Renal cortex interstitium (tissue), 15 donors: Measurements from ENCODE around the gene MYT1. TPM values are rescaled to one million over a fixed set of nuclear protein-coding genes. Genes with fewer than 3 reads are reported as not detected.
"Not testable (repeated sequence)": the region's sequence is repeated elsewhere in the genome, so short reads cannot be mapped to it uniquely, and the experiment has no call there.

Source experiments
- DNase-seq, 11 donors: peaks; one replicate each; pipeline ENCODE4 v3.0.0-alpha.2; 2013; ENCODE audit warnings: low read depth in 9 of 11, low spot score in 4 of 11; ENCODE audit errors: extremely low read depth in 1 of 11
- long read RNA-seq, 16 experiments: transcript quantifications; one replicate each; lab custom pipeline, GENCODE V29; 2026
- polyA plus RNA-seq, 3 donors: library from polyadenylated mRNA; unstranded; fragments of 120-200 nt; gene quantifications; one replicate each; pipeline ENCODE4 v1.2.1, GENCODE V29; 2013; ENCODE audit not compliant: insufficient read length in 3 of 3

The MYT1 gene
- polyA plus RNA-seq, result under 1 TPM; 0.42 to 0.68 (median 0.55) TPM
- long read RNA-seq, donor 1, result 0 reads
- long read RNA-seq, donor 2, result 0 reads
- long read RNA-seq, donor 3, result 0 reads
- long read RNA-seq, donor 4, result 0 reads
- long read RNA-seq, donor 5, result 0 reads
- long read RNA-seq, donor 6, result 0 reads
- long read RNA-seq, donor 7, result 0 reads
- long read RNA-seq, donor 8, result 0 reads
- long read RNA-seq, donor 9, result 0 reads
- long read RNA-seq, donor 10, result 0 reads
- long read RNA-seq, donor 11, result 0 reads
- long read RNA-seq, donor 12, result 0 reads
- long read RNA-seq, donor 13, result 0 reads
- long read RNA-seq, donor 14, result 0 reads
- long read RNA-seq, donor 15, result 0 reads
- long read RNA-seq, donor 16, result 0 reads

DNA sequence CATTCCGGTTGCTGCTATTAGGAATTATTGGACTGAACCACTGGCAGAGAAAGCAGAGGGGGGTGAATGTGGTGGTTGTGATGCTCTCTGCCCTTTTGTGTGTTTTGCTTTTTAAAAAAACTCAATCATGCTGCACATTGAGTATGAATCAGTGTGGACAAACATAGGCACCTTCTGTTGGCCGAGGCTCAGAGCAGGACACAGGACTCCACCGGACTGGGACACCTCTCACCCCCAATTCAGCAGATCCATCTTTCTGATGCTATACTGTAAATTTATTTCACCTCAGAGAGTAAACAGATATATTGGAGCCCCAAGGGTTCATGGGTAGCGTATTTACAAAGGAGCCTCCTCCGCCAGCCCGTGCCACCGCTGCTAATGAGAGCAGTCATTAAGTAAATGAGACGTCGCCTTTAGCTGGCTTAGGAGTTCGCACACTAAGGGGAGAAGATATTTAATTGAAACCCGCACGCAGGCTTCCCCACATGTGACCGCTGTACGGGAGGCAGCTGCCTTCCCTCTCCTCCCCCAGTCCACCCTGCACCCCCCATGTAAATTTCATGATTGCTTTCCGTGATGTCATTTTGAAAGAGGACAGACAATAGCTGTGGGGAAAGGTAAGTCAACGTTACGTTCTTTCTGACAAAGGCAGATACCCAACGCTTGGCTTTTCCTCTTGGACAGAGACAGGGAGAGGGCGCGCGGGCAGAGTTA, at the start of gene MYT1:
Gene MYT1, plus strand, starts transcription at position 330 of the 714 bp plus-strand sequence. CDS start 34,410 bp downstream, outside the sequence.
- no peak for DNase-seq

DNA sequence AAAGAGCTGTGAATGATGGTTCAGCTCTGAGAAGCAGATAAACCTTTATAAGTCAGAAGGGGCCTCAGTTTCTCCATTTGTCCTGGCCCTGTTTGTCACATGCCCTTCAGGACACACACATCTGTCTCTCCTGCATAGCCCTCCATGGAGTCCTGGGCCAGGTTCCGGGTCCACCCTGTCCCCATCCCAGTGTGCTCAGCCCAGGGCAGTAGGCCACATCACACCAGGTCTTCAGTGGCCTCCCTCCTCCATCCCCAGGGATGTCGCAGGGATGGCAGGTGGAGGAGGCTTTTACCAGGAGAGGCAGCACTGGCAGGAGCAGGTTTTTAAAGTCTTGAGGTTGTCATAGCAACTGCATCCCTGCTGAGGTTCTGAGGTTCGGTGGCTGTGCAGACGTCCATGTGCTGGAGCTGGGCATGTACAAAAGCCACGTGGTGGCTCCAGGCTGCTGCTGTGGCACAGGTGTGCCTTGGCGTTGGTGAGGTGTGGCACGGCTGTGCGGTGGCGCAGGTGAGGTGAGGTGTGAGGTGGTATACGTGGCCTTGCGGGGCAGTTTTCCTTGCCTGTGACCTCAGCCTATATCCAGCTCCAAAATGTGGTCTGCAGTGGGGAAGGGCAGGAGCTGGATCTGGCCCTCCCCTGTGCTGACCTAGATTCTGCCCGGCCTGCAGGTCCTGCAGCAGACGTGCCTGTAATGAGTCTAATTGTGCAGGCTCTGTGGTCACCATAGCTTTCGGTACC, 48.9 kb upstream of the MYT1 start:
- no peak for DNase-seq

DNA sequence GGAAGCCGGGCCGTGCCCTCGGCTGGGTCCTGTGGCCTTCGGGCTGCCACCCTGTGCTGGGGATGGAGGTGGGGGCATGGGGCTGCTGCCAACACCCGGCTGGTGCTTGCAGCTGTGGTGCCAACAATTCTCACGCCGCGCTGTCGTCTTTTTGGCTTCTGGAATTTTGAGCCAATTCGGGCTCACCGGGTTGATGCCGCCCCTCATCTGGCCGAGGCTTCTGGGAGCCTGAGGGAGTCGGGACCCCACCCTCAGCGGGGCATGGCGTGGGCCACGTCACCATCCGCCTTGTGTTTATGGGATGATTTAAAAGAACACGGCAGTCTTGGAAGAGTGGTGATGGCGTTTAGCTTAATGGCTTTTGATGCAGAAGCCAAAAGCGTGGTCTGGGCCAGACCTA, 48.2 kb upstream of the MYT1 start:
- no peak for DNase-seq

DNA sequence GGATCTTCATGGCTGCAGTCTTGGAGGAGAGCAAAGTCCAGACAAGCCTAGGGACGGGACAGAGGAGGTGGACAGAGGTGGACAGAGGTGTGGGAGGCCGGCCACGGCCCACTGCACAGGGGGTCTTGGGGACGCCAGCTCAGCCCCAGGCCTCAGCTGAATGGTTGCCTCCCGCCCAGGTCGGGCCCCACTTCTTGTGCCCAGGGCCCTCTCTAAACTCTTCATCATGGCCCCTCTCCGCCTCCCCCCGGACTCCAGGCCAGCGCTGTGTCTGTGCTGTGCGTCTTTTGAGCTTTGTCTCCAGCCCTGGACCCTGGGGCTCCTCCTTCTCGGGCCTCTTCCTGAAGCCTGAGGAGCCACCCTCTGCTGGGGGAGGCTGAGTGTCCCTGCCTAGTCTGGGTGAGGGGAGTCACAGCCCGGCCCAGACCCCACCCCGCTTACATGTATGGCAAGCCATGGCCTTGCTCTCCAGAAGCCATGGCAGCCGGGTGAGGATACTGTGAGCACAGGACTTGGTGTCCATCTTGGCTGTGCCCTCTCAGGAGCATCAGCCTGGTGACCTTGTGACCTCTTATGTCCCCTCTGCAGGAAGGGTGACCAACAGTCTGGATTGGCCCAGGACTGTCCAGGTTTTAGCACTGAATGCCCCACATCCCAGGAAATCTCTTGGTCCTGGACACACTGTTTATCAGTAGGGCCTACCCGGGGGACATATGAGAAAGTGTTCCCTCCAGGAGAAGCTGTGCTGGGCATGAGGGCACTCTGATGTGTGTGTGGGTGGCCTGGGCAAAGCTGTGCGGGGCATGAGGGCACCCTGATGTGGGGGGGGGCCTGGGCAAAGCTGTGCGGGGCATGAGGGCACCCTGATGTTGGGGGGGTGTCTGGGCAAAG, 47.5 kb upstream of the MYT1 start:
- no peak for DNase-seq

DNA sequence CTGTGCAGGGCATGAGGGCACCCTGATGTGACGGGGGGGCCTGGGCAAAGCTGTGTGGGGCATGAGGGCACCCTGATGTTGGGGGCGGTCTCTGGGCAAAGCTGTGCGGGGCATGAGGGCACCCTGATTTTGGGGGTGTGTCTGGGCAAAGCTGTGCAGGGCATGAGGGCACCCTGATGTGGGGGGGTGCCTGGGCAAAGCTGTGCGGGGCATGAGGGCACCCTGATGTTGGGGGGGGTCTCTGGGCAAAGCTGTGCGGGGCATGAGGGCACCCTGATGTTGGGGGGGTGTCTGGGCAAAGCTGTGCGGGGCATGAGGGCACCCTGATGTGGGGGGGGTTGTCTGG, 46.8 kb upstream of the MYT1 start:
- not testable (repeated sequence) for DNase-seq

DNA sequence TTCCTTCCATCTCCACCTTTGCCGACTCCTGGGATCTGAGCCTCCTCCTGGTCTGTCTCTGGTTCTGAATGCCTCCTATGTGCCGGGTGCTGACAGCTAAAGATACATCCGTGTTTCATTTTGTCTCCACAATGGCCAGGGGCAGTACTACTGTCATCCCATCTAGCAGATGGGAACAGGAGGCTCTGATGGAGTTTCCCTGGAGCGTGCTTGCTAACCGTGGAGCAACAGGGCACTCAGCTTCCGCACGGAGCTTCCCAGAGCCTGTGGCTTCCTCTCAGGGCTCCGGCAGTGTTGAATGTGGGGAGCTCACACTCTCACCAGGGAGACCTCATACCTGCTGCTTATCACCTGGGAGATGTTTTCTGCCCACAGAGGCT, 45.0 kb upstream of the MYT1 start:
- no peak for DNase-seq

DNA sequence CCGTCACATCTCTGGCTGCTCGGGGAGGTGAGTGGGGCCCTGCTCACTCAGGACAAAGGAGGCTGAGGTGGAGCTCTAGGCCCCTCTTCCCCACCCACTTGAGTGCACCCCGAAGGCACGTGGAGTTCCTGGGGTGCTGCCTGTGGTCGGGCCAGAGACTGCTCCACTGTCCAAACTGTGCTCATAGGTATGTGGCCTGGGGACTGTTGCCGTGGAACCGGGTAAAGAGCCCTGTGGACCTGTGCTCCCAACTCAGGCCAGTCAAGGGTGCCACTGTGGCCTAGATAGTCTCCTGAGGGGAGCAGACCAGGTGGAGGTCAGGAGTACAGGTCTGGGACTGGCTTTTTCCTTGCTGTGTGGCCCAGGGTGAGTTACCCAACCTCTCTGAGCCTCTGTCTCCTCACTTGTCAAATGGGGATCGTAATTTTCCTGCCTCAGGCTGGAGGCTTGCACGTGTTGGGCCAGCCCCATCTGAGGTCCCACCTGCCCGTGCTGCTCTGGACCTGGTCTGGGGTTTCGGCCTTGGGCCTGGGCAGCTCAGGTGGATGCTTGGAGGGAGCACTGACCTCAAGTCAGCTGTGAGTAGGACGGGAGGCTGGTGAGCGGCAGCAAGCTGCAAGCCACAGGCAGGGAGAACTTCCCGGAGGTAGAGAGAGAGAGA, 44.4 kb upstream of the MYT1 start:
- no peak for DNase-seq

DNA sequence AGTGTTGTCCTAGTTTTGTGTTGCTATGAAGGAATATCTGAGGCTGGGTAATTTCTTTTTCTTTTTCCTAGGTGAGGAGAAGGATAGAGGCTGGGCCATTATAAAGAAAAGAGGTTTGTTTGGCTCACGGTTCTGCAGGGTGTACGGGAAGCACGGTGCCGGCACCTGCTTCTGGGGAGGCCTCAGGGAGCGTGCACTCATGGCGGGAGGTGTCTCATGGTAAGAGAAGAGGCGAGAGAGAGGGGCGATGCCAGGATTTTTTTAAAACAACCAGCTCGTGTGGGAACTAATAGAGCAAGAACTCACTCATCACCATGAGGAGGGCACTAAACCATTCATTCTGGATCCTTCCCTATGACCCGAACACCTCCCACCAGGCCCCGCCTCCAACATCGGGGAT, 42.7 kb upstream of the MYT1 start:
- DNase-seq, result no peak

DNA sequence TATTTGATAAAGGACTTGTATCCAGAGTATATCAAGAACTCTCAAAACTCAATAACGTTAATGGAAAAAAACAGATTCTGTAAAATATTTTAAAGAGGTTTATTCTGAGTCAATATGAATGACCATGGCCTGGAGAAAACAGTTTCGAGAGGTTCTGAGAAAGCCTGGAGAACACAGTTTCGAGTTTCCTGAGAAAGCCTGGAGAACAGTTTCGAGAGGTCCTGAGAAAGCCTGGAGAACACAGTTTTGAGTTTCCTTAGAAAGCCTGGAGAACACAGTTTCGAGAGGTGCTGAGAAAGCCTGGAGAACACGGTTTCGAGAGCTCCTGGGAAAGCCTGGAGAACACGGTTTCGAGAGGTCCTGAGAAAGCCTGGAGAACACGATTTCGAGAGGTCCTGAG, 41.3 kb upstream of the MYT1 start:
- not testable (repeated sequence) for DNase-seq

DNA sequence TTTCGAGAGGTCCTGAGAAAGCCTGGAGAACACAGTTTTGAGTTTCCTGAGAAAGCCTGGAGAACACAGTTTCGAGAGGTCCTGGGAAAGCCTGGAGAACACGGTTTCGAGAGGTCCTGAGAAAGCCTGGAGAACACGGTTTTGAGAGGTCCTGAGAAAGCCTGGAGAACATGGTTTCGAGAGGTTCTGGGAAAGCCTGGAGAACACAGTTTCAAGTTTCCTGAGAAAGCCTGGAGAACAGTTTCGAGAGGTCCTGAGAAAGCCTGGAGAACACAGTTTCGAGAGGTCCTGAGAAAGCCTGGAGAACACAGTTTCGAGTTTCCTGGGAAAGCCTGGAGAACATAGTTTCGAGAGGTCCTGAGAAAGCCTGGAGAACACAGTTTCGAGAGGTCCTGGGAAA, 40.7 kb upstream of the MYT1 start:
- DNase-seq, result not testable (repeated sequence)

DNA sequence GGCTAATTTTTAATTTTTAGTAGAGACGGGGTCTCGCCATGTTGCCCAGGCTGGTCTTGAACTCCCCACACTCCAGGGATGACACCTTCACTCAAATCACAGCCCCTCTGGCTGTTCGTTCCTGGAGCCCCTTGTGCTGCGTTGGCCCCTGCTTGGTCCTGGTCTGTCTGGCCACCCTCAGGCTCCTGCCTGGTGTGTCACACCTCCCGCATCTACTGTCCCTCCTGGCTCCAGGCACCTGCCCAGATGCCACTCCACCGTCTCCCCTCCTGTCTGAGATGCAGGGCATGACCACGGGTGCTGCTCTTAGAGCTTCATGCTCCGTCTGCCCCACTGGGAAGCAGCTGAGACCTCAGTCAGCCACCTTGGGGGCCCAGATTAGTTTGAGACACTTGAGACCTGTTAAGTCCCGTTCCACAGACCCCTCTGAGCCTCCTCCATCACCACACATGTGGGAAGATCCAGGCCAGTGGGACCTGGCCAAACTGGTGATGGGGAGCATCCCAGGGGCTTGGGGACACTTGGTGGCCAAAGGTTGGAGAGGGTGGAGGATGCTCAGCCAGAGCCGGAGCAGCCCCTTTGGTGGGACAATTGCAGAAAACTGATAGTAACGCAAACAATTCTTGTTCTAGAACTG, 35.0 kb upstream of the MYT1 start:
- no peak for DNase-seq

DNA sequence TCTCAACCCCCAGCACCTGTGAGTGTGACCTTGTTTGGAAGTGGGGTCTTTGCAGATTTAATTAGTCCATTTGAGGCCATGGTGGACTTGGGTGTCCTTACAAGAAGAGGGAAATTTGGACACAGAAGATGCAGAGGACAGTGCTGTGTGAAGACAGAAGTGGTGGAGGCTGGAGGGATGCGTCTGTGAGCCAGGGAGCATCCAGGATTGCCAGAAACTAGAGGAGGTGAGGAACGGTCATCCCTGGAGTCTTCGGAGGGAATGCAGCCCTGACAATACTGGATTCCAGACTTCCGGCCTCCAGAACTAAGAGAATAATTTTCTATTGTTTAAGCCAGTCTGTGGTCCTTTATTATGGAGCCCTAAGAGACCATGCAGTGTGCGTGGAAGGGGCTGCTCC, 34.0 kb upstream of the MYT1 start:
- no peak for DNase-seq

DNA sequence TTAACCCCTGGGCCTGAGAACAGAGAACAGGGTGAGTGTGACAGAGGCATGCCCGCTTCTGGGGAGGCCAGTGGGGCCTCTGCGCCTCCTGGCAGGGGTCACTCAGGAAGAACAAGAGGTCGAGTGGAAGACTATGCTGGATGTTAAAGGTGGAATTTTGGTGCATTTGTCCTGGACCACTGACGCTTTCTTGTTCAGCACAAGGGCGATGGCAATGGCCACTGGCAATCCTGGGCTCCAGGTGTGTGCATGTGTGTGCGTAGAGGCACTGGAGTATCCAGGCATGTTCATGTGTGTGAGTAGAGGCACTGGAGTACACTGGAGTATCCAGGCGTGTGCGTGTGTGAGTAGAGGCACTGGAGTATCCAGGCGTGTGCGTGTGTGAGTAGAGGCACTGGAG, 33.4 kb upstream of the MYT1 start:
- no peak for DNase-seq

DNA sequence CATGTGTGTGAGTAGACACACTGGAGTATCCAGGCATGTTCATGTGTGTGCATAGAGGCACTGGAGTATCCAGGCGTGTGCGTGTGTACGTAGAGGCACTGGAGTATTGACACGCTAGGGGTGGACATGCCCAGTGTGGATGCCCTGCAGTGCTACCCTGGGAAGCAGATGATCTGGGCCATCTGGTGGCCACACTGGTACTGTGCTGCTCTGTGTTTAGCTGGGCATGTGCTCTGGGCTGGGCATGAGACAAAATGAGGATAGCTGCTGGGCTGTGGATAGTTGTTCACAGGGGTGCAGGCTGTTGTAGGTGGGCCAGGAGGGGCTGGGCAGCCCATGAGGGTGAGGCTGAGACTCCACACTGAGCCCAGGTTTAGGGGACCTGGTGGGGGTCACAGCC, 32.8 kb upstream of the MYT1 start:
- no peak for DNase-seq

DNA sequence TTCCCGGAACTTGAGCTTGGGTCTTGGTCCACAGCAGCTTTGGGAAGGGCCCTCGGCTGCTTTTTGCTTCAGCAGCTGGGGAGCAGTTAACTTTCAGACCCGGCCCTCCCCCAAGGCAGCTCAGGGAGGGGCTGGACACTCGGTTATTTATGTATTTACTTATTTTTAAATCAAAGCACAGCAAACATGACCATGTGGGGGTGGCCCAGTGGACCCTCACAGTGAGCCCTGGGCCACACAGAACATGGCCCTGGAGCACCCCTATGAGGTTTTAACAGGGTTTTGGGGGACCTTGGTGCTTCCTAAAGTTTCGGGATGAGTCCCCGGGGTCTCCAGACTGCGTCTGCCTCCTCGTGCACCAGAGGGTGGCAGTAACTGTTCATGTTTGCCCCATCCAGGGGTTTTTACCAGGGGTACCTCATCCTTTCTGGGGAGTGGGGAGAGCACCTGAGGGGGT, 30.3 kb upstream of the MYT1 start:
- DNase-seq, result no peak

DNA sequence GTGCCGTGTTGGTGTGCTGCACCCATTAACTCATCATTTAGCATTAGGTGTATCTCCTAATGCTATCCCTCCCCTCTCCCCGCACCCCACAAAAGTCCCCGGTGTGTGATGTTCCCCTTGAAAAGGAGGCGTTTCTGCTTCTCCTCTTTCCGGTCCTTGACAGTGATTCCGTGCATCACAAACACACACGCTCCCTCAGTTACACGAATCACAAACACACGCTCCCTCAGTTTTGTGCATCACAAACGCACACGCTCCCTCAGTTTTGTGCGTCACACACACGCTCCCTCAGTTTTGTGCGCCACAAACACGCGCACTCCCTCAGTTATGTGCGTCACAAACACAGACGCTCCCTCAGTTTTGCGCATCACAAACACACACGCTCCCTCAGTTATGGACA, 29.5 kb upstream of the MYT1 start:
- DNase-seq, result not testable (repeated sequence)

DNA sequence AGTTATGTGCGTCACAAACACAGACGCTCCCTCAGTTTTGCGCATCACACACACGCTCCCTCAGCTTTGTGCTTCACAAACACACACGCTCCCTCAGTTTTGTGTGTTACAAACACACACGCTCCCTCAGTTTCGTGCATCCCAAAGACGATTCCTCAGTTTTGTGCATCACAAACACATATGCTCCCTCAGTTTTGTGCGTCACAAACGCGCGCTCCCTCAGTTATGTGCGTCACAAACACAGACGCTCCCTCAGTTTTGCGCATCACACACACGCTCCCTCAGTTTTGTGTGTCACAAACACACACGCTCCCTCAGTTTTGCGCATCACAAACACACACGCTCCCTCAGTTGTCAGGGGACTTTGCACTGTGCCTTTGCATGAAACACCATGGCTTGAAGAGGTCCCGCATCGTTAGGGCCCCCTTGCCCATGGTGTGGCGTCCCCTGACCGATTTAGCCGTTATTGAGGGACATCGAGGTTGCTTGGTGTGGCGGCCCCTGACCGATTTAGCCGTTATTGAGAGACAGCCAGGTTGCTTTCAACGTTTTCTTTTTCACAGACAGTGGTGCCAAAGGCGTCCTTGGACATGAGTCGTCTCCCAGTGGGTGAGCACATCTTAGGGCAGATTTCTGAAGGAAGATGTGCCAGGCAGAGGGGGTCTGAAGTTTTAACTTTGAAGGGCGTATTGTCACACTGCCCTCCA, 28.1 kb upstream of the MYT1 start:
- no peak for DNase-seq

DNA sequence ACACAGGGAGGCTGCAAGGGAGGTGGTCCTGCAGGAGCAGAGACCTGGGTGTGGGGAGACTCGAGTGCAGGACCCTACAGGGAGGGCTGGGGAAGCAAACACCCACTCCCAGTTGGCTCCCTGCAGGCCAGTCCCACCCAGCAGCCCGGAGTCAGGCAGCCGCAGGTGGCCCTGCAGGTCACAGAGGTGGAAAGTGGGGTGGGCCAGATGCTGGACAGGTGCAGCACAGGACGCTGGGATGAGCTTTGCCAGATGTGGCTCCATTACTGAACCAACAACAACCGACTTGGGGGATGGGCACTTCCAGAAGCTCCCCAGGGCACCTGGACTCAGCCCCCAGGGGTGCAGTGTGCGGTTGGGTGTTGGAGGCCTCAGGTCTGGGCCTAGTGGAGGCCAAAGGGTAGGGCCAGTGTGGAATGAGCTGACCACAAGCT, 26.6 kb upstream of the MYT1 start:
- DNase-seq, result no peak
